ENCODE measurements around the gene TMEM91. TPM values are rescaled to one million over a fixed set of nuclear protein-coding genes. Genes with fewer than 3 reads are reported as not detected.

TMEM91 gene
- total and polyA plus RNA-seq, 2 of the 8 experiments (the other 6 are each of a cell fraction or from before 2014, with no cell fraction given), result 5.3 to 7.4 TPM

GRCh38 chr19:41356984-41357739, 19.2 kb upstream of the TMEM91 start:
- Histone ChIP-seq H2AK5ac (ENCODE audit: low read depth, low read length) (0 out of 2 replicates have a peak overlapping the region, but pooled peaks have one; percentile 9), H3K4me2 (ENCODE audit: insufficient read depth in 1 of 2, low read depth in 2 of 2, low read length in 2 of 2) (no peak overlapping the region), H4K20me1 (replicated peaks in 1 of 2; ENCODE audit: control insufficient read depth in 1 of 2, insufficient read depth in 2 of 2, low read length in 2 of 2) (peaks cover 0 to 7% of the 10 kb centered on the region in 2 experiments), H3K23ac (ENCODE audit: insufficient read length) (no peak overlapping the region), H3K9me3 (ENCODE audit: insufficient read depth in 2 of 2, low read depth in 1 of 2, low read length in 1 of 2) (no peaks in the 10 kb centered on the region), H3K4me1 (replicated peaks in 1 of 4; ENCODE audit: control insufficient read depth in 3 of 4, insufficient read depth in 4 of 4, low read length in 3 of 4) (peaks cover 0 to 7% (median 0%) of the 10 kb centered on the region in 4 experiments; a peak in 5 of 7 replicates), H2AFZ (ENCODE audit: low read length) (no peak overlapping the region), H3K27me3 (replicated peaks in 1 of 4; ENCODE audit: control insufficient read depth in 3 of 4, extremely low read depth in 1 of 4, insufficient read depth in 3 of 4, low read length in 3 of 4) (peaks cover 2 to 14% (median 9%) of the 10 kb centered on the region in 4 experiments; a peak in 6 of 7 replicates), H2BK20ac (ENCODE audit: low read length) (no peak overlapping the region; the same call in 1 of the 2 replicates), H3K4ac (replicated peaks; ENCODE audit: insufficient read length, low read depth, low read length) (no peak overlapping the region), H4K91ac (replicated peaks; ENCODE audit: insufficient read length, low read length) (no peak overlapping the region), H3K56ac (replicated peaks; ENCODE audit: insufficient read length, low read depth, low read length) (no peak overlapping the region), H4K5ac (ENCODE audit: insufficient read length, low read depth, low read length) (no peak overlapping the region), H3K23me2 (ENCODE audit: low read depth, low read length) (peaks cover 13% of the 10 kb centered on the region; the same call in 1 of the 2 replicates), H3K79me1 (ENCODE audit: low read depth, low read length) (no peaks in the 10 kb centered on the region; the same call in 1 of the 2 replicates), H3K36me3 (ENCODE audit: control insufficient read depth in 2 of 4, insufficient read depth in 4 of 4, low read length in 3 of 4) (no peaks in the 10 kb centered on the region), H2BK12ac (ENCODE audit: low read depth, low read length) (no peak overlapping the region), H2BK15ac (ENCODE audit: low read length) (no peak overlapping the region), H3K79me2 (ENCODE audit: control insufficient read depth in 1 of 2, insufficient read depth in 2 of 2, low read length in 2 of 2) (no peaks in the 10 kb centered on the region), H2BK5ac (ENCODE audit: low read depth, low read length) (no peak overlapping the region), H4K8ac (ENCODE audit: extremely low read depth, insufficient read depth, low read length) (no peak overlapping the region), H3K27ac (ENCODE audit: low read depth, low read length) (no peak overlapping the region), H2BK120ac (replicated peaks; ENCODE audit: low read depth, low read length) (no peak overlapping the region), H3K18ac (ENCODE audit: extremely low read depth, low read length) (no peak overlapping the region), H3K4me3 (ENCODE audit: extremely low read depth in 1 of 4, insufficient read depth in 2 of 4, low read depth in 3 of 4, low read length in 4 of 4) (no peak overlapping the region), H3K9ac (replicated peaks in 1 of 4; ENCODE audit: extremely low read depth in 1 of 4, low read depth in 3 of 4, low read length in 3 of 4) (no peak overlapping the region), H3K14ac (ENCODE audit: insufficient read length) (no peak overlapping the region)
- FAIRE-seq (no peak), DNase-seq (ENCODE audit: low read depth in 1 of 2, low spot score in 2 of 2) (no peak)
- WGBS, 2 experiments (ENCODE audit: extremely low coverage in 1 of 2, insufficient coverage in 1 of 2, insufficient read length in 1 of 2, insufficient replicate concordance in 2 of 2, low coverage in 1 of 2, low lambda C conversion rate in 2 of 2, missing lambda C conversion rate in 1 of 2), result 90% methylated on average over 11 of the region's 11 CpGs; no CpG with 5 or more reads in 1 of the 2 experiments
- ChIA-PET POLR2A (ENCODE audit: partially characterized antibody) (interaction anchor here (1.0 to 1.5 kb wide), 5 partner anchors 15 to 82 kb away, joined by 3 to 4 read pairs (median 3); partner anchors contain the start of gene DMAC2), CTCF (ENCODE audit: partially characterized antibody) (interaction anchor here (0.6 to 8.0 kb wide), 8 partner anchors 14 to 922 kb away, joined by 3 to 33 read pairs (median 3); no protein-coding TSS in a partner anchor)
- no peak for TF ChIP-seq CEBPB (IDR thresholded peaks at IDR 0.05; ENCODE audit: low read depth, low read length)
- no peak for TF ChIP-seq POLR2AphosphoS5 (IDR thresholded peaks at IDR 0.05; ENCODE audit: low read depth, low read length)
- TF ChIP-seq BCL11A (IDR thresholded peaks at IDR 0.05; ENCODE audit: low read depth in 2 of 2, low read length in 2 of 2), result no peak
- no peak for TF ChIP-seq SAP30 (IDR thresholded peaks at IDR 0.05; ENCODE audit: insufficient read depth, insufficient replicate concordance, low read length)
- TF ChIP-seq, protein P1, sequence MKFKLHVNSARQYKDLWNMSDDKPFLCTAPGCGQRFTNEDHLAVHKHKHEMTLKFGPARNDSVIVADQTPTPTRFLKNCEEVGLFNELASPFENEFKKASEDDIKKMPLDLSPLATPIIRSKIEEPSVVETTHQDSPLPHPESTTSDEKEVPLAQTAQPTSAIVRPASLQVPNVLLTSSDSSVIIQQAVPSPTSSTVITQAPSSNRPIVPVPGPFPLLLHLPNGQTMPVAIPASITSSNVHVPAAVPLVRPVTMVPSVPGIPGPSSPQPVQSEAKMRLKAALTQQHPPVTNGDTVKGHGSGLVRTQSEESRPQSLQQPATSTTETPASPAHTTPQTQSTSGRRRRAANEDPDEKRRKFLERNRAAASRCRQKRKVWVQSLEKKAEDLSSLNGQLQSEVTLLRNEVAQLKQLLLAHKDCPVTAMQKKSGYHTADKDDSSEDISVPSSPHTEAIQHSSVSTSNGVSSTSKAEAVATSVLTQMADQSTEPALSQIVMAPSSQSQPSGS (IDR thresholded peaks at IDR 0.05; ENCODE audit: low read length), result no peak
- no peak for TF ChIP-seq SP2 (IDR thresholded peaks at IDR 0.05; ENCODE audit: low read length)
- TF ChIP-seq SRF (IDR thresholded peaks at IDR 0.05; ENCODE audit: low read depth, low read length), result no peak
- TF ChIP-seq NRF1 (IDR thresholded peaks at IDR 0.05; ENCODE audit: low read depth, low read length), result no peak
- TF ChIP-seq ZNF274 (IDR thresholded peaks at IDR 0.05; ENCODE audit: borderline replicate concordance, extremely low read depth, low read length), result no peak
- TF ChIP-seq GABPA (IDR thresholded peaks at IDR 0.05; ENCODE audit: borderline replicate concordance, insufficient read depth, low read length), result no peak

Data from H1 (cell line).